GM23338 (cell line): ENCODE results near the gene DOCK6. TPM values are rescaled to one million over a fixed set of nuclear protein-coding genes. Genes with fewer than 3 reads are reported as not detected.

ENCODE experiments used
- ATAC-seq: fragments of 200-7000 bp; cut with Tn5 transposase; 3 replicates; pipeline ENCODE4 v1.9.1; 2020
- DNase-seq: peaks from one replicate; pipeline ENCODE4 v3.0.0-alpha.2; 2015; ENCODE audit warnings: low spot score
- H2AFZ ChIP-seq: fragments of 200-600 bp; sonication (generic); 2 replicates; pipeline ENCODE4 v1.8.0; 2016; ENCODE audit warnings: antibody characterized with exemption, mild to moderate bottlenecking, moderate library complexity
- H3F3A ChIP-seq: fragments of 200-600 bp; sonication (generic); replicated peaks from 2 replicates; pipeline ENCODE4 v1.8.0; 2017; ENCODE audit warnings: antibody characterized with exemption, mixed run types, low read depth
- H3K27ac ChIP-seq: fragments of 200-600 bp; sonication (generic); 2 replicates; pipeline ENCODE4 v1.6.1; 2016; ENCODE audit warnings: low read depth
- H3K27me3 ChIP-seq: fragments of 200-600 bp; sonication (generic); 2 replicates; pipeline ENCODE4 v1.8.0; 2016; ENCODE audit warnings: mild to moderate bottlenecking, mixed run types, moderate library complexity; ENCODE audit not compliant: insufficient read depth
- H3K36me3 ChIP-seq: fragments of 200-600 bp; sonication (generic); 2 replicates; pipeline ENCODE4 v1.8.0; 2016; ENCODE audit warnings: mild to moderate bottlenecking; ENCODE audit not compliant: insufficient read depth
- H3K4me1 ChIP-seq: fragments of 200-600 bp; sonication (generic); 2 replicates; pipeline ENCODE4 v1.8.0; 2016; ENCODE audit warnings: mild to moderate bottlenecking, moderate library complexity; ENCODE audit not compliant: insufficient read depth
- H3K4me2 ChIP-seq: fragments of 200-600 bp; sonication (generic); 2 replicates; pipeline ENCODE4 v1.7.1; 2017; ENCODE audit warnings: mixed run types
- H3K4me3 ChIP-seq: fragments of 200-600 bp; sonication (generic); 2 replicates; pipeline ENCODE4 v1.6.1; 2016; ENCODE audit warnings: mixed run types
- H3K79me2 ChIP-seq: fragments of 200-600 bp; sonication (generic); replicated peaks from 2 replicates; pipeline ENCODE4 v1.8.0; 2017; ENCODE audit warnings: mild to moderate bottlenecking; ENCODE audit not compliant: insufficient read depth
- H3K9me2 ChIP-seq: fragments of 200-600 bp; sonication (generic); 2 replicates; pipeline ENCODE4 v1.8.0; 2017; ENCODE audit not compliant: insufficient read depth
- H4K20me1 ChIP-seq: fragments of 200-600 bp; sonication (generic); replicated peaks from 2 replicates; pipeline ENCODE4 v1.8.0; 2017; ENCODE audit warnings: mild to moderate bottlenecking; ENCODE audit not compliant: insufficient read depth
- H3K27ac Mint-ChIP-seq: 2 replicates; pipeline ENCODE4 v1.8.0; 2020; ENCODE audit warnings: inconsistent platforms, mild to moderate bottlenecking, moderate library complexity, mixed read lengths
- H3K27me3 Mint-ChIP-seq: 3 replicates; pipeline ENCODE4 v1.8.0; 2022; ENCODE audit warnings: low read depth, mild to moderate bottlenecking, moderate library complexity, mixed read lengths, inconsistent platforms; ENCODE audit not compliant: insufficient read depth, poor library complexity
- H3K36me3 Mint-ChIP-seq: 3 replicates; pipeline ENCODE4 v1.8.0; 2021; ENCODE audit warnings: low read depth, mild to moderate bottlenecking, inconsistent platforms, moderate library complexity, mixed read lengths
- H3K4me1 Mint-ChIP-seq: 3 replicates; pipeline ENCODE4 v1.8.0; 2020; ENCODE audit warnings: mild to moderate bottlenecking, inconsistent platforms, mixed read lengths
- H3K4me3 Mint-ChIP-seq: 3 replicates; pipeline ENCODE4 v1.8.0; 2021; ENCODE audit warnings: moderate library complexity, mild to moderate bottlenecking, inconsistent platforms, mixed read lengths
- H3K9me3 Mint-ChIP-seq: 3 replicates; pipeline ENCODE4 v1.8.0; 2020; ENCODE audit warnings: moderate library complexity, mild to moderate bottlenecking, inconsistent platforms, mixed read lengths
- CREB1 ChIP-seq: fragments of 250-450 bp; sonication (Bioruptor Pico); IDR thresholded peaks from 2 replicates; pipeline ENCODE4 v1.5.0; 2020; ENCODE audit warnings: low read depth, mild to moderate bottlenecking, moderate library complexity
- EZH2 ChIP-seq: fragments of 200-600 bp; sonication (generic); IDR thresholded peaks from one replicate; pipeline ENCODE4 v1.8.0; 2017; ENCODE audit warnings: antibody characterized with exemption, mild to moderate bottlenecking, low read depth; ENCODE audit not compliant: unreplicated experiment
- EZH2phosphoT487 ChIP-seq: fragments of 200-600 bp; sonication (generic); IDR thresholded peaks from one replicate; pipeline ENCODE4 v1.8.1; 2018; ENCODE audit warnings: antibody characterized with exemption; ENCODE audit not compliant: unreplicated experiment
- JUNB ChIP-seq: IDR thresholded peaks from one replicate; pipeline ENCODE4 v1.6.1; 2016; ENCODE audit warnings: antibody characterized with exemption; ENCODE audit not compliant: unreplicated experiment
- NANOG ChIP-seq: IDR thresholded peaks from 2 replicates; pipeline ENCODE4 v1.6.1; 2016; ENCODE audit warnings: antibody characterized with exemption, borderline replicate concordance
- POLR2AphosphoS5 ChIP-seq: IDR thresholded peaks from 2 replicates; pipeline ENCODE4 v1.6.1; 2016; ENCODE audit warnings: antibody characterized with exemption, low read depth
- STAT1 ChIP-seq: IDR thresholded peaks from one replicate; pipeline ENCODE4 v1.6.1; 2016; ENCODE audit warnings: antibody characterized with exemption; ENCODE audit not compliant: unreplicated experiment
- ZNF114 ChIP-seq: fragments of 250-450 bp; sonication (Bioruptor Pico); IDR thresholded peaks from 2 replicates; pipeline ENCODE4 v1.5.0; 2020; ENCODE audit warnings: mild to moderate bottlenecking, moderate library complexity
- ZNF331 ChIP-seq: fragments of 250-450 bp; sonication (Bioruptor Pico); IDR thresholded peaks from 2 replicates; pipeline ENCODE4 v1.5.0; 2020; ENCODE audit warnings: low read depth, mild to moderate bottlenecking, moderate library complexity
- polyA plus RNA-seq: library from polyadenylated mRNA; unstranded; fragments of >200 nt; fragmentation: Nextera tagmentation; extraction: Ambion mirVana; gene quantifications from 2 replicates; pipeline ENCODE4 v1.2.1, GENCODE V29; 2016
- total RNA-seq: library from RNA; depleted of rRNA; stranded (reverse); fragments of >200 nt; shearing (Covaris generic); gene quantifications from 2 replicates; pipeline ENCODE4 v1.2.3, GENCODE V29; 2014
- TF ChIP-seq, protein P1 (sequence below), 2 experiments: fragments of 200-600 bp in 1 of 2; sonication (generic) in 1 of 2; conservative IDR thresholded peaks; 2 replicates each; pipeline versions ENCODE4 v1.5.1 to v1.6.1; 2016 to 2017; ENCODE audit warnings: antibody characterized with exemption in 2 of 2, low read depth in 2 of 2, mild to moderate bottlenecking in 2 of 2, moderate library complexity in 1 of 2
- TF ChIP-seq, protein P2 (sequence below): fragments of 250-450 bp; sonication (Bioruptor Pico); IDR thresholded peaks from 2 replicates; pipeline ENCODE4 v1.5.0; 2020; ENCODE audit warnings: mild to moderate bottlenecking, moderate library complexity
- TF ChIP-seq, protein P3 (sequence below): IDR thresholded peaks from one replicate; pipeline ENCODE4 v1.6.1; 2018; ENCODE audit warnings: antibody characterized with exemption; ENCODE audit not compliant: unreplicated experiment
- TF ChIP-seq, protein P4 (sequence below): IDR thresholded peaks from 2 replicates; pipeline ENCODE4 v1.6.1; 2016; ENCODE audit warnings: antibody characterized with exemption

The DOCK6 gene
- total and polyA plus RNA-seq, 2 experiments from 2014 or later = 34.6 to 49.0 TPM

DNA sequence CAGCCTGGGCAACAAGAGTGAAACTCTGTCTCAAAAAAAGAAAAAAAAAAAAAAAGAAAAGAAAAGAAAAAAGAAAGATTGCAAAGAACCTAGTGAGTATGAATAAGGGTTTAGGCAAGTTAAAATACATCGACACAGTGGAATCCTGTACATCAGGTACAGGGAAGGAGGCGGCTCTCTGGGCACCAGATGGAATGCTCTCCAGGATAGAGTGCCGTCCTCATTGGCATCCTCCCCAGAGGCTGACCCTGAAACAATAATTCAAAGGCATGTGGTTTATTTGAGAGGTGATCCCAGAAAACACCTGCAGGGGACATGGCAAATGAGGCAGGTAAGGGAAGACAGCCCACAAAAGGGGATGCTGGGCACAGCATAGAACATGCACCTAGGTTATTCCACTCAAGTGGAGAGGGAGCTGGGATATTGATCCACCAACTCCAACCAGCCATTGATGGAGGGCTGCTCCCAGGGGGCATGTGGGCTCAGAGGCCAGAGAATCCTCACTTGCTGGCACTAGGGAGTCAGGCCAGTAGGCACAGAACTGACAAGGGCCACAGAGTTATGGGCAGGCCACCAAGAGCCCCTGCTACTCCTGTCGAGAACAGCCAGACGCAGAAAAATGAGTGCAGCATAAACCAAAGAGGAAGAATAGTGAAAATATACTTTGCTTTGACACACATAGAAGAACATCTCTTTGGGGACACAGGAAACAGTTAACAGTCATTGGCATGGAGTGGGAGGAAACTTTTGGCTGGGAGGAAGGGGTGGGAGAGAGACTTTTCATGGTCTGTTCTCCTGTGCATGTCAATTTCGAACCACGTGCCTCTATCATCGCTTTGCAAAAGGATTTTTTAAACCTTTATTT, 37.9 kb upstream of the DOCK6 start:
- TF ChIP-seq, protein P1, sequence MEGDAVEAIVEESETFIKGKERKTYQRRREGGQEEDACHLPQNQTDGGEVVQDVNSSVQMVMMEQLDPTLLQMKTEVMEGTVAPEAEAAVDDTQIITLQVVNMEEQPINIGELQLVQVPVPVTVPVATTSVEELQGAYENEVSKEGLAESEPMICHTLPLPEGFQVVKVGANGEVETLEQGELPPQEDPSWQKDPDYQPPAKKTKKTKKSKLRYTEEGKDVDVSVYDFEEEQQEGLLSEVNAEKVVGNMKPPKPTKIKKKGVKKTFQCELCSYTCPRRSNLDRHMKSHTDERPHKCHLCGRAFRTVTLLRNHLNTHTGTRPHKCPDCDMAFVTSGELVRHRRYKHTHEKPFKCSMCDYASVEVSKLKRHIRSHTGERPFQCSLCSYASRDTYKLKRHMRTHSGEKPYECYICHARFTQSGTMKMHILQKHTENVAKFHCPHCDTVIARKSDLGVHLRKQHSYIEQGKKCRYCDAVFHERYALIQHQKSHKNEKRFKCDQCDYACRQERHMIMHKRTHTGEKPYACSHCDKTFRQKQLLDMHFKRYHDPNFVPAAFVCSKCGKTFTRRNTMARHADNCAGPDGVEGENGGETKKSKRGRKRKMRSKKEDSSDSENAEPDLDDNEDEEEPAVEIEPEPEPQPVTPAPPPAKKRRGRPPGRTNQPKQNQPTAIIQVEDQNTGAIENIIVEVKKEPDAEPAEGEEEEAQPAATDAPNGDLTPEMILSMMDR (conservative IDR thresholded peaks at IDR 0.05; ENCODE audit: low read depth in 2 of 2) = no peak
- no peak for TF ChIP-seq NANOG
- TF ChIP-seq JUNB = no peak
- no peak for TF ChIP-seq POLR2AphosphoS5
- TF ChIP-seq ZNF114 (CRISPR knock-in tag) = no peak
- no peak for TF ChIP-seq CREB1 (CRISPR knock-in tag)
- no peak for TF ChIP-seq EZH2phosphoT487
- TF ChIP-seq, protein P2, sequence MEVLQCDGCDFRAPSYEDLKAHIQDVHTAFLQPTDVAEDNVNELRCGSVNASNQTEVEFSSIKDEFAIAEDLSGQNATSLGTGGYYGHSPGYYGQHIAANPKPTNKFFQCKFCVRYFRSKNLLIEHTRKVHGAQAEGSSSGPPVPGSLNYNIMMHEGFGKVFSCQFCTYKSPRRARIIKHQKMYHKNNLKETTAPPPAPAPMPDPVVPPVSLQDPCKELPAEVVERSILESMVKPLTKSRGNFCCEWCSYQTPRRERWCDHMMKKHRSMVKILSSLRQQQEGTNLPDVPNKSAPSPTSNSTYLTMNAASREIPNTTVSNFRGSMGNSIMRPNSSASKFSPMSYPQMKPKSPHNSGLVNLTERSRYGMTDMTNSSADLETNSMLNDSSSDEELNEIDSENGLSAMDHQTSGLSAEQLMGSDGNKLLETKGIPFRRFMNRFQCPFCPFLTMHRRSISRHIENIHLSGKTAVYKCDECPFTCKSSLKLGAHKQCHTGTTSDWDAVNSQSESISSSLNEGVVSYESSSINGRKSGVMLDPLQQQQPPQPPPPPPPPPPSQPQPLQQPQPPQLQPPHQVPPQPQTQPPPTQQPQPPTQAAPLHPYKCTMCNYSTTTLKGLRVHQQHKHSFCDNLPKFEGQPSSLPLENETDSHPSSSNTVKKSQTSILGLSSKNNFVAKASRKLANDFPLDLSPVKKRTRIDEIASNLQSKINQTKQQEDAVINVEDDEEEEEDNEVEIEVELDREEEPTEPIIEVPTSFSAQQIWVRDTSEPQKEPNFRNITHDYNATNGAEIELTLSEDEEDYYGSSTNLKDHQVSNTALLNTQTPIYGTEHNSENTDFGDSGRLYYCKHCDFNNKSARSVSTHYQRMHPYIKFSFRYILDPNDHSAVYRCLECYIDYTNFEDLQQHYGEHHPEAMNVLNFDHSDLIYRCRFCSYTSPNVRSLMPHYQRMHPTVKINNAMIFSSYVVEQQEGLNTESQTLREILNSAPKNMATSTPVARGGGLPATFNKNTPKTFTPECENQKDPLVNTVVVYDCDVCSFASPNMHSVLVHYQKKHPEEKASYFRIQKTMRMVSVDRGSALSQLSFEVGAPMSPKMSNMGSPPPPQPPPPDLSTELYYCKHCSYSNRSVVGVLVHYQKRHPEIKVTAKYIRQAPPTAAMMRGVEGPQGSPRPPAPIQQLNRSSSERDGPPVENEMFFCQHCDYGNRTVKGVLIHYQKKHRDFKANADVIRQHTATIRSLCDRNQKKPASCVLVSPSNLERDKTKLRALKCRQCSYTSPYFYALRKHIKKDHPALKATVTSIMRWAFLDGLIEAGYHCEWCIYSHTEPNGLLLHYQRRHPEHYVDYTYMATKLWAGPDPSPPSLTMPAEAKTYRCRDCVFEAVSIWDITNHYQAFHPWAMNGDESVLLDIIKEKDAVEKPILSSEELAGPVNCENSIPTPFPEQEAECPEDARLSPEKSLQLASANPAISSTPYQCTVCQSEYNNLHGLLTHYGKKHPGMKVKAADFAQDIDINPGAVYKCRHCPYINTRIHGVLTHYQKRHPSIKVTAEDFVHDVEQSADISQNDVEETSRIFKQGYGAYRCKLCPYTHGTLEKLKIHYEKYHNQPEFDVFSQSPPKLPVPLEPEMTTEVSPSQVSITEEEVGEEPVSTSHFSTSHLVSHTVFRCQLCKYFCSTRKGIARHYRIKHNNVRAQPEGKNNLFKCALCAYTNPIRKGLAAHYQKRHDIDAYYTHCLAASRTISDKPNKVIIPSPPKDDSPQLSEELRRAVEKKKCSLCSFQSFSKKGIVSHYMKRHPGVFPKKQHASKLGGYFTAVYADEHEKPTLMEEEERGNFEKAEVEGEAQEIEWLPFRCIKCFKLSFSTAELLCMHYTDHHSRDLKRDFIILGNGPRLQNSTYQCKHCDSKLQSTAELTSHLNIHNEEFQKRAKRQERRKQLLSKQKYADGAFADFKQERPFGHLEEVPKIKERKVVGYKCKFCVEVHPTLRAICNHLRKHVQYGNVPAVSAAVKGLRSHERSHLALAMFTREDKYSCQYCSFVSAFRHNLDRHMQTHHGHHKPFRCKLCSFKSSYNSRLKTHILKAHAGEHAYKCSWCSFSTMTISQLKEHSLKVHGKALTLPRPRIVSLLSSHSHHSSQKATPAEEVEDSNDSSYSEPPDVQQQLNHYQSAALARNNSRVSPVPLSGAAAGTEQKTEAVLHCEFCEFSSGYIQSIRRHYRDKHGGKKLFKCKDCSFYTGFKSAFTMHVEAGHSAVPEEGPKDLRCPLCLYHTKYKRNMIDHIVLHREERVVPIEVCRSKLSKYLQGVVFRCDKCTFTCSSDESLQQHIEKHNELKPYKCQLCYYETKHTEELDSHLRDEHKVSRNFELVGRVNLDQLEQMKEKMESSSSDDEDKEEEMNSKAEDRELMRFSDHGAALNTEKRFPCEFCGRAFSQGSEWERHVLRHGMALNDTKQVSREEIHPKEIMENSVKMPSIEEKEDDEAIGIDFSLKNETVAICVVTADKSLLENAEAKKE (CRISPR knock-in tag) = no peak
- TF ChIP-seq, protein P3, sequence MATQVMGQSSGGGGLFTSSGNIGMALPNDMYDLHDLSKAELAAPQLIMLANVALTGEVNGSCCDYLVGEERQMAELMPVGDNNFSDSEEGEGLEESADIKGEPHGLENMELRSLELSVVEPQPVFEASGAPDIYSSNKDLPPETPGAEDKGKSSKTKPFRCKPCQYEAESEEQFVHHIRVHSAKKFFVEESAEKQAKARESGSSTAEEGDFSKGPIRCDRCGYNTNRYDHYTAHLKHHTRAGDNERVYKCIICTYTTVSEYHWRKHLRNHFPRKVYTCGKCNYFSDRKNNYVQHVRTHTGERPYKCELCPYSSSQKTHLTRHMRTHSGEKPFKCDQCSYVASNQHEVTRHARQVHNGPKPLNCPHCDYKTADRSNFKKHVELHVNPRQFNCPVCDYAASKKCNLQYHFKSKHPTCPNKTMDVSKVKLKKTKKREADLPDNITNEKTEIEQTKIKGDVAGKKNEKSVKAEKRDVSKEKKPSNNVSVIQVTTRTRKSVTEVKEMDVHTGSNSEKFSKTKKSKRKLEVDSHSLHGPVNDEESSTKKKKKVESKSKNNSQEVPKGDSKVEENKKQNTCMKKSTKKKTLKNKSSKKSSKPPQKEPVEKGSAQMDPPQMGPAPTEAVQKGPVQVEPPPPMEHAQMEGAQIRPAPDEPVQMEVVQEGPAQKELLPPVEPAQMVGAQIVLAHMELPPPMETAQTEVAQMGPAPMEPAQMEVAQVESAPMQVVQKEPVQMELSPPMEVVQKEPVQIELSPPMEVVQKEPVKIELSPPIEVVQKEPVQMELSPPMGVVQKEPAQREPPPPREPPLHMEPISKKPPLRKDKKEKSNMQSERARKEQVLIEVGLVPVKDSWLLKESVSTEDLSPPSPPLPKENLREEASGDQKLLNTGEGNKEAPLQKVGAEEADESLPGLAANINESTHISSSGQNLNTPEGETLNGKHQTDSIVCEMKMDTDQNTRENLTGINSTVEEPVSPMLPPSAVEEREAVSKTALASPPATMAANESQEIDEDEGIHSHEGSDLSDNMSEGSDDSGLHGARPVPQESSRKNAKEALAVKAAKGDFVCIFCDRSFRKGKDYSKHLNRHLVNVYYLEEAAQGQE = no peak
- TF ChIP-seq EZH2 = no peak
- TF ChIP-seq ZNF331 = no peak
- no peak for TF ChIP-seq STAT1
- TF ChIP-seq, protein P4, sequence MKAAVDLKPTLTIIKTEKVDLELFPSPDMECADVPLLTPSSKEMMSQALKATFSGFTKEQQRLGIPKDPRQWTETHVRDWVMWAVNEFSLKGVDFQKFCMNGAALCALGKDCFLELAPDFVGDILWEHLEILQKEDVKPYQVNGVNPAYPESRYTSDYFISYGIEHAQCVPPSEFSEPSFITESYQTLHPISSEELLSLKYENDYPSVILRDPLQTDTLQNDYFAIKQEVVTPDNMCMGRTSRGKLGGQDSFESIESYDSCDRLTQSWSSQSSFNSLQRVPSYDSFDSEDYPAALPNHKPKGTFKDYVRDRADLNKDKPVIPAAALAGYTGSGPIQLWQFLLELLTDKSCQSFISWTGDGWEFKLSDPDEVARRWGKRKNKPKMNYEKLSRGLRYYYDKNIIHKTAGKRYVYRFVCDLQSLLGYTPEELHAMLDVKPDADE = no peak
- no peaks in the 10 kb centered on the region for H3K4me1 ChIP-seq
- Mint-ChIP-seq H3K27ac (no peak overlapping the region), H3K4me1 (0 out of 3 replicates have a peak, but pooled peaks cover 2% of the 10 kb centered on the region), H3K36me3 (no peaks in the 10 kb centered on the region), H3K4me3 (no peak overlapping the region), H3K9me3 (no peaks in the 10 kb centered on the region), H3K27me3 (peaks cover 3% of the 10 kb centered on the region)
- H3K27ac ChIP-seq = no peak overlapping the region
- no peaks in the 10 kb centered on the region for H3K79me2 ChIP-seq
- H3K4me2 ChIP-seq = no peak overlapping the region
- no peaks in the 10 kb centered on the region for H3F3A ChIP-seq
- no peak for DNase-seq
- no peaks in the 10 kb centered on the region for H3K27me3 ChIP-seq
- H3K4me3 ChIP-seq = no peak overlapping the region
- no peaks in the 10 kb centered on the region for H3K9me2 ChIP-seq
- ATAC-seq = no peak
- no peaks in the 10 kb centered on the region for H3K36me3 ChIP-seq
- H4K20me1 ChIP-seq = no peaks in the 10 kb centered on the region
- H2AFZ ChIP-seq = no peak overlapping the region
